ENCODE measurements around the gene ATXN10. TPM values are rescaled to one million over a fixed set of nuclear protein-coding genes. Genes with fewer than 3 reads are reported as not detected.

The ATXN10 gene
- total and polyA plus RNA-seq, 2 experiments from 2014 or later = 109 to 216 TPM

DNA sequence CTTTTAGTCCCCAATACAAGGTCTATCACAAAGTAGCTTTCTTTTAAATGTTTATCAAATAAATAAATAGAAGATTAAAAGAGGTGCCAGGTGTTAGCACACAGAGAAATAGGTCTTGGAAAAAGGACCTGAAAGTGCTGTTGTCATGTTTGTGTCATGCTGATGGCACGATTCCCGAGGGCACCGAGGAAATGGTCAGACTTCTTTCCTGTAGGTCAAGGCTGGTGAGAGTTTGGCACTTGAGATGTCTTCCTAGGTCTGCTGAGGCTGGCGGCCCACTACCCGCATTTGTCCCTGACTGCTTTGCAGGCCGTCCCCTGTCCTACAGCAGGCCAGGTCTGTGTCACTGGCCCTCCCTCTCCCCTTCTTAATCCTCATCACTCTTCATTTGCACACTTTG, 112.1 kb downstream of the ATXN10 start:
- H3K9me2 ChIP-seq (ENCODE audit: insufficient read depth) = no peaks in the 10 kb centered on the region
- WGBS, 2 experiments (ENCODE audit: low coverage in 1 of 2, low lambda C conversion rate in 2 of 2, missing lambda C conversion rate in 2 of 2) = 97 to 99% methylated on average over 6 of the region's 6 CpGs

DNA sequence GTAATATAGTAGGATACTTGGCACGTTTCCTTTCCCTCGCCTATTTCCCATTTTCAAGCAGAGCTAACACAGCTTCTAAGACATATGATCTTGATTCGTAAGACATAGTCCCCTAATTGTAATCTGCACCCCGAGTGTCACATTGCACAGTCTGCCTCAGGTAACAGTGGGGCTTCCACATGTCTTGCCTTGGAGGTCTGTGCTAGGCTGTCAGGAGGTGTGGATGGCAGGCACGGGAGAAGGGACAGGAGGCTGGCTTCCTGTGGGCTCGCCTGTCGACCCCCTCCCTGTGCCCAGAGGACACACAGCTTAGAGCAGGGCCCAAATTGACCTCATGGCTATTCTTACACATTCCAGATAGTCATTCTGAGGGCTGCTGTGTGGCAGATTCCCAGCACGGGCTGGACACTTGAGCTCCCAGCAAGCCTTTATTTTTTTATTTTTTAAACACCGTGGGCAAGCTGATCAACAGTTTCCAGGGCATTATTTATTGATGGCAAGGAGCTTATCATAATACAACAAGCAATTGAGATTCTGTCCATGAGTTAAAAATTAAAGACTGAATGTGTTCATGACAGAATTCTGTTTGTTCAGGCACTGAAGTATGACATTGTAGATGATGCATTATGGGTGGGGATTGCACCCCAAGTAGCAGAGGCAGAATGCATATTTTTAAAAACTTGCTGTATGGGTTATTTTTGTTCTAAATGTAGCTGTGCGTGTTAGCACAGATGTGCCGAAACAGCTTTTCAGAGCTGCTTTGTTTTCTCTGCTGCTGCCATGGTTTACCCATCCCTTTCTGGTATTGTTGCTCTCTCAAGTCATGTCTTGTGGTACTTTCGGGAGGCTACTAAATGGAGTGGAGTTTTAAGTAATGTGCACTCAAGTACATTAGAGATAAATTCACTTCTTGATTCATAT, 113.0 kb downstream of the ATXN10 start:
- Histone ChIP-seq H2AFZ (no peak overlapping the region), H3K27ac (peak overlapping the region; percentile 70), H3K4me1 (ENCODE audit: insufficient read depth) (peaks cover 31% of the 10 kb centered on the region), H3K27me3 (replicated peaks; ENCODE audit: insufficient read depth) (no peaks in the 10 kb centered on the region), H4K20me1 (ENCODE audit: insufficient read depth) (peaks cover 9% of the 10 kb centered on the region; the same call in 1 of the 2 replicates), H3K4me2 (ENCODE audit: unreplicated experiment) (no peak overlapping the region), H3K9me3 (ENCODE audit: low read depth) (no peaks in the 10 kb centered on the region), H3K79me2 (ENCODE audit: insufficient read depth) (peaks cover 96% of the 10 kb centered on the region), H3K4me3 (no peak overlapping the region), H3K9me2 (ENCODE audit: insufficient read depth) (no peaks in the 10 kb centered on the region), H3K36me3 (ENCODE audit: low read depth) (no peaks in the 10 kb centered on the region), H3K9ac (no peak overlapping the region), H3F3A (ENCODE audit: insufficient read depth) (peaks cover 17% of the 10 kb centered on the region)
- WGBS, 2 experiments (ENCODE audit: low coverage in 1 of 2, low lambda C conversion rate in 2 of 2, missing lambda C conversion rate in 2 of 2) = 85 to 91% methylated on average over 12 of the region's 12 CpGs
- in situ Hi-C loops (cut with MboI) = no loop called here
- DNase-seq = no peak
- TF ChIP-seq EZH2phosphoT487 (IDR thresholded peaks at IDR 0.05; ENCODE audit: insufficient read depth, low read depth) = no peak

More for the DNA sequence above, 112.1 kb downstream of the ATXN10 start:
- H3K79me2 ChIP-seq (ENCODE audit: insufficient read depth) = peaks cover 96% of the 10 kb centered on the region
- no peak overlapping the region for H3K9ac ChIP-seq
- peaks cover 31% of the 10 kb centered on the region for H3K4me1 ChIP-seq (ENCODE audit: insufficient read depth)
- no peaks in the 10 kb centered on the region for H3K27me3 ChIP-seq (replicated peaks; ENCODE audit: insufficient read depth)
- TF ChIP-seq EZH2 (IDR thresholded peaks at IDR 0.05; ENCODE audit: insufficient read depth, poor library complexity, severe bottlenecking) (no peak), EZH2phosphoT487 (IDR thresholded peaks at IDR 0.05; ENCODE audit: insufficient read depth, low read depth) (no peak)
- no peaks in the 10 kb centered on the region for H3K36me3 ChIP-seq (ENCODE audit: low read depth)
- no peak overlapping the region for H3K27ac ChIP-seq
- in situ Hi-C loops (cut with MboI) = no loop called here
- peaks cover 17% of the 10 kb centered on the region for H3F3A ChIP-seq (ENCODE audit: insufficient read depth)
- H4K20me1 ChIP-seq (ENCODE audit: insufficient read depth) = peaks cover 9% of the 10 kb centered on the region; the same call in 1 of the 2 replicates
- no peak overlapping the region for H3K4me2 ChIP-seq (ENCODE audit: unreplicated experiment)
- no peak for DNase-seq
- H2AFZ ChIP-seq = no peak overlapping the region
- H3K4me3 ChIP-seq = no peak overlapping the region
- H3K9me3 ChIP-seq (ENCODE audit: low read depth) = no peaks in the 10 kb centered on the region

DNA sequence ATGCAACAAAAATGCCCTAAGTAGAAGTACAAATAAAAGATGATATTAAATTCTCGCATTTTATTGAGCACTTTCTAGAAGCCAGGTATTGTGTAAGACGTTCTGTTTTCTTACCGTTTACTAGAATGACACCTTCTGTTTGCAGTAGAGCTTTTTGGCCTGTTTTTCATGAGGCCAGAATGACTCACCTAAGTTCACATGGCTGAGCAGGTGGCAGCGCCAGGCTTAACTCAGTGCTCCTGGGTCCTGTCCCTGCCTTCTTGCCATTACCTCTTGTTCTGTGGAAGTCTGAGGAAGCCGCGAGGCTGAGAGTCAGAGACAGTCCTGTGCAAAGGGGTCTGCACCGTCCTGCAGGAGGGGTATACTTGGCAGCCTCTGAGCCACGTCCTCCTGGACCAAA, 113.8 kb downstream of the ATXN10 start:
- TF ChIP-seq EZH2 (IDR thresholded peaks at IDR 0.05; ENCODE audit: insufficient read depth, poor library complexity, severe bottlenecking) (no peak), EZH2phosphoT487 (IDR thresholded peaks at IDR 0.05; ENCODE audit: insufficient read depth, low read depth) (no peak)
- DNase-seq = peak; percentile 54
- no peaks in the 10 kb centered on the region for H3K27me3 ChIP-seq (replicated peaks; ENCODE audit: insufficient read depth)
- in situ Hi-C loops (cut with MboI) = no loop called here
- WGBS, 2 experiments (ENCODE audit: low coverage in 1 of 2, low lambda C conversion rate in 2 of 2, missing lambda C conversion rate in 2 of 2) = 79 to 81% methylated on average over 8 of the region's 8 CpGs
- H3K79me2 ChIP-seq (ENCODE audit: insufficient read depth) = peaks cover 96% of the 10 kb centered on the region
- no peak overlapping the region for H2AFZ ChIP-seq
- peak overlapping the region; percentile 70 for H3K27ac ChIP-seq
- peaks cover 31% of the 10 kb centered on the region for H3K4me1 ChIP-seq (ENCODE audit: insufficient read depth)
- no peaks in the 10 kb centered on the region for H3K9me2 ChIP-seq (ENCODE audit: insufficient read depth)
- H3F3A ChIP-seq (ENCODE audit: insufficient read depth) = peaks cover 17% of the 10 kb centered on the region
- peaks cover 9% of the 10 kb centered on the region; the same call in 1 of the 2 replicates for H4K20me1 ChIP-seq (ENCODE audit: insufficient read depth)
- H3K9ac ChIP-seq = peak overlapping the region; percentile 40
- no peaks in the 10 kb centered on the region for H3K36me3 ChIP-seq (ENCODE audit: low read depth)
- H3K4me3 ChIP-seq = no peak overlapping the region
- no peaks in the 10 kb centered on the region for H3K9me3 ChIP-seq (ENCODE audit: low read depth)
- H3K4me2 ChIP-seq (ENCODE audit: unreplicated experiment) = peak overlapping the region; percentile 15

GRCh38 chr22:45786726-45787125, 115.1 kb downstream of the ATXN10 start:
- Histone ChIP-seq H2AFZ (no peak overlapping the region), H3K4me1 (ENCODE audit: insufficient read depth) (peaks cover 31% of the 10 kb centered on the region), H4K20me1 (ENCODE audit: insufficient read depth) (peaks cover 9% of the 10 kb centered on the region; the same call in 1 of the 2 replicates), H3K9me3 (ENCODE audit: low read depth) (no peaks in the 10 kb centered on the region), H3K36me3 (ENCODE audit: low read depth) (no peaks in the 10 kb centered on the region), H3K4me2 (ENCODE audit: unreplicated experiment) (no peak overlapping the region), H3K79me2 (ENCODE audit: insufficient read depth) (peaks cover 98% of the 10 kb centered on the region), H3F3A (ENCODE audit: insufficient read depth) (peaks cover 17% of the 10 kb centered on the region), H3K27ac (peak overlapping the region; percentile 70; the same call in 1 of the 2 replicates), H3K9ac (no peak overlapping the region), H3K27me3 (replicated peaks; ENCODE audit: insufficient read depth) (no peaks in the 10 kb centered on the region), H3K4me3 (no peak overlapping the region), H3K9me2 (ENCODE audit: insufficient read depth) (no peaks in the 10 kb centered on the region)
- peak; percentile 34 for DNase-seq
- TF ChIP-seq EZH2 (IDR thresholded peaks at IDR 0.05; ENCODE audit: insufficient read depth, poor library complexity, severe bottlenecking) (no peak), EZH2phosphoT487 (IDR thresholded peaks at IDR 0.05; ENCODE audit: insufficient read depth, low read depth) (no peak)
- 48 to 49% methylated on average over 2 of the region's 2 CpGs for WGBS, 2 experiments (ENCODE audit: low coverage in 1 of 2, low lambda C conversion rate in 2 of 2, missing lambda C conversion rate in 2 of 2)
- in situ Hi-C loops (cut with MboI) = no loop called here
